Activated gamma-delta T cell (primary cell): Measurements from ENCODE around the gene SNCB.

ENCODE experiments used
- DNase-seq: peaks from one replicate; lab custom pipeline; 2025; lab: John Stamatoyannopoulos, UW
- total RNA-seq, 2 donors: gene quantifications; one replicate each; lab custom pipeline; 2026; lab: John Stamatoyannopoulos, UW

SNCB gene
- 0 to 0.05 reads per million in 2 donors for total RNA-seq

- DNase-seq, result no peak
Observed at GRCh38 chr5:176629853-176630680, at the start of gene SNCB, which contains the start of gene EIF4E1B. TSS of gene SNCB (minus strand) at chr5:176630534. CDS start at chr5:176629654, 880 bp downstream. TSS of gene EIF4E1B (plus strand) at chr5:176630675. CDS start at chr5:176642788, 12,113 bp downstream.

DNA sequence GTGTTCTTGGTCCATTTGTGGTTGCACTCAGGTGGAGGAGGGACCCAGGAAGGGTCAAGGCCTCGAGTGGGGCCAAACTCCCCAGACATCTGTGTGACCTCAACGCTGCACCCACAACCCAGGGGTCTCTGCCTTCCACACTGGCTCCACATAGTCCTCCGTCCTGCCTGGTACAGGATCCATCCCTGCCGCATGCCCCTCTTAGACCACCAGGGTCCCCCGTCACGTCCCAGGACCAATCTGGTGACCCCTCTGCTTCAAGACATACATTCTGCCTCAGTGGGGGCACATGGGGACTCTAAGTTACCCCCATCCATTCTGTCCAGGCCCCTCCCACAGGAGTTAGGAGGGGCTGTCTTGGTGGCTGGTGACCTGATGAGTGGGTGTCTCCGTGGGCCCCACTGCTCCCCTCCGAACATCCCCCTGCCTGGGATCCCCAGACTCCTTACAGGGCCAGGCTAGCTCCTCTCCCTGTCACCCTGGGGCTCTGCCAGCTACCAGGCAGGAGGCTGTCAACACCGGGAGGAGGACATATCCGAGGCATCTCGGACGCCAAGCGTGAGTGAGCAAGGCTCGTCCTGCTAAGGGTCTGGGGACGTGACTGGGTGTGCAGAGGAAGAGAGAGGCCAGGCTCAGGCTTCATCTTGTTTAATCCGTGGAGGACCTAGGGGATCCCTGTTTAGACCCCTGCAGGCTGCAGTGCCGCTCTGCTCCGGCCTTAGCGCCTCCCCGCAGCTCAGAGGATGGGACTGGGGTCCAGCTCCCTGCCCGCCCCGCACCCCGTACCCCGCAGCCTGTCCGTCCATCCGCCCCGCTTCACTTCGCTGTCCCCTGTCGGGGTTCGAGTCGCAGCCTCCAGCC, 49.3 kb upstream of the SNCB start:
- DNase-seq, result no peak

DNA sequence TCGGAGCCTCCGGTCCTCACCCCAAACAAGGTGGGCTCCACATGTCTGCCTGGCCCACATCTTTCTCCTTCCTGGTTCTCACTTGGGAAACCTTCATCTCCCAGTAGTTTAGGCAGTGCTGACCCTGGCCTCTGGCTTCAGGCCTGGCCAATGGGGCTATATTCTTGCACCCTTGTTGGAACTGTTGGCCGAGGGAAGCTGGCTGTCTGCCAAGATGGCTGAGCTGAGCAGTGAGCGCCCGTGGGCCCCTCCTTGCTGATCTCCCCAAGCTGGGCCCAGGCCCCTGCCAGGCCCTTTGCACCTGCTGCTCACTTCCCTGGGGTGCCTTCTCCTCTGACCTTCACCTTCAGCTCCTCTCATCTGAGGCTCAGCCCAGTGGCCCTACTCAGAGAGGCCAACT, 48.2 kb upstream of the SNCB start:
- no peak for DNase-seq

DNA sequence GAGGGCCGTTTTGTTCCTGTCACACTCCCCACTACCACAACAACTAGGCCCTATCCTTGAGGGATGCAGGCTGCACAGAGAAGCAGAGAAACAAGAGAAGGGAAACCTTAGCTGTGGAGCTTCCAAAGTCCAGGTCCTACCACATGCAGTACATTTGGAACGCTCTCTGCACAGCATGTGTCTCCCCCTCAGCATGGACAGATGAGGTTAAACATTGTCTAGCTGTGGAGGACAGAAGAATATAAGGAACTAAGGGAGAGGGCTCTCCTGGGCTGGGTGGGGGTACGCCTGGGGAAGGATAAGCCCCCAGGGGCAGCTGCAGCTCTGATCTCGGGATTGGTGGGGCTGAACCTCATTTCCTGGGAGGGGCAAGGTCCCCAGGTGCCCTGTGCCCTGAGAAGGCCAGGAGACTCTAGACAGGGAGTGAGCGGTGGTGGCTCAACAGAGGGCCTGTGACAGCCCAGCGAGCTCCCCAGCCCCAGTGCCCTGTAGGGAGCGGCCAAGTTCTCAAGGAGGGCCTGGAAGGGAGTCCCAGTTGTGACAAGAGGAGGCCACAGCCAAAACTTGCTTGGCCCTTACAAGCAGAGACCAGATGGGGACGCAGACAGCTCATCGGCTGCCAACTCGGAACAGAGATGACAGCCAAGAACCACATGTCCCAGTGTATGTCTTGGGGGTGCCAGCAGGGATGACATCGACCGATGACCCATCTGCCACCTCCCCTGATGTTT, 47.0 kb upstream of the SNCB start:
- no peak for DNase-seq

- DNase-seq, result no peak
Observed at GRCh38 chr5:176676361-176676824, 46.1 kb upstream of the SNCB start.

- DNase-seq, result no peak
Observed at GRCh38 chr5:176675676-176676360, 45.5 kb upstream of the SNCB start.

DNA sequence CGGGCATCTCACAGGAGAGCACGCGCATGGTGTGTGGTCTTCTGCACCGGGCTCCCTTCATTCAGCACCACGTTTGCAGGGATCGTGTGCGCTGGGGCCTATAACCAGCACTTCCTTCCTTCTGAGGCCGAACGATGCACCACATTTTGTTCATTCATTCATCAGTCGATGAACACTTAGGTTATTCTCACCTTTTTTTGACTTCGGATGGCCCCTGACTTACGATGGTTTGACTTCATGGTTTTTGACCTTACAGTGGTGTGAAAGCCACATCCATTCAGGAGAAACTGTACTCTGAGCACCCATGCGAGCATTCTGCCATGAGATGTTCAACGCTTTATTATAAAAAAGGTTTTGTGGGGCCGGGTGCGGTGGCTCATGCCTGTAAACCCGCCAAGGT, 44.5 kb upstream of the SNCB start:
- DNase-seq, result no peak

DNA sequence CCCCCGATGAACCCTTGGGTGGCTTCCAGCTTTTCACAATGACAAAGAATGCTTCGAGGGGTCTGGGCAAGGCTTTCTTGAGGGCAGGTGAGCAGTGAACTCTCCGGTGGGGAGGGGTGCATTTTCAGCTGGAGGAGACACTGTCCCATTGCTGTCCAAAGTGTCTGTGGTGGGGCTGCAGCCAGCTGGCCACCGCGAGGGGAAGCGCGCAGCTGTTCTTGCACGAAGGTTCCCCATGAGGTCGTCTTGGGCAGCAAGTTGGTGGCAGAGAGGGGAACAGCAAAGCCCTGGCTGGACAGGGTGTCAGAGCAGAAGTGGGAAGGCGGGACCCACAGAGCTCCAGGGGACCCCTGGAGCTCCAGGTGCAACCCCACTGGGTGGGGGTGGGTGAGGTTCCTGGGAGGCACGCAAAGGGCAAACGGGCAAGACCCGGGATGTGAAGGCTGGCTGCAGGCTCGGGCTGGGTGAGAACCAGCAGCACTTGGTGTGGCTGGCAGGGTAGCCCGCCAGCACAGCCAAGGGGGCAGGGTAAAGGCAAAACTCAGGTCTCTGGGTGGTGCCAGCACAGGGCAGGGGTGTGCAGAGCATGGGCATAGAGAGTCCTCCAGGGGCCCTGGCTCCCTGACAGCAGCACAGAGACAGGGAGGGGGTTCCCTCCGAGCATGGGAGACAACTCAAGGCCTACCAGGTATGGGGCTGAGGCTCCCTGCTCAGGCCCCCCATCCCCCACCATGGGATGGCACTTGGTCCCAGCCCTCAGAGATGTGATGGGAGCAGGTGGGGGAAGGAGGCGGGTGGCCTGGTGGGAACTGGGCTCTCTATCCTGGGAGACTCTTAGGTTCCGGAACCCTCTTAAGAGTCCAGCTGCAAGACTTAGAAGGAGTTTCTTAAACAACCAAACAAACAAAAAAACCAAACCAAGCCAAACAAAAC, 43.6 kb upstream of the SNCB start:
- no peak for DNase-seq

DNA sequence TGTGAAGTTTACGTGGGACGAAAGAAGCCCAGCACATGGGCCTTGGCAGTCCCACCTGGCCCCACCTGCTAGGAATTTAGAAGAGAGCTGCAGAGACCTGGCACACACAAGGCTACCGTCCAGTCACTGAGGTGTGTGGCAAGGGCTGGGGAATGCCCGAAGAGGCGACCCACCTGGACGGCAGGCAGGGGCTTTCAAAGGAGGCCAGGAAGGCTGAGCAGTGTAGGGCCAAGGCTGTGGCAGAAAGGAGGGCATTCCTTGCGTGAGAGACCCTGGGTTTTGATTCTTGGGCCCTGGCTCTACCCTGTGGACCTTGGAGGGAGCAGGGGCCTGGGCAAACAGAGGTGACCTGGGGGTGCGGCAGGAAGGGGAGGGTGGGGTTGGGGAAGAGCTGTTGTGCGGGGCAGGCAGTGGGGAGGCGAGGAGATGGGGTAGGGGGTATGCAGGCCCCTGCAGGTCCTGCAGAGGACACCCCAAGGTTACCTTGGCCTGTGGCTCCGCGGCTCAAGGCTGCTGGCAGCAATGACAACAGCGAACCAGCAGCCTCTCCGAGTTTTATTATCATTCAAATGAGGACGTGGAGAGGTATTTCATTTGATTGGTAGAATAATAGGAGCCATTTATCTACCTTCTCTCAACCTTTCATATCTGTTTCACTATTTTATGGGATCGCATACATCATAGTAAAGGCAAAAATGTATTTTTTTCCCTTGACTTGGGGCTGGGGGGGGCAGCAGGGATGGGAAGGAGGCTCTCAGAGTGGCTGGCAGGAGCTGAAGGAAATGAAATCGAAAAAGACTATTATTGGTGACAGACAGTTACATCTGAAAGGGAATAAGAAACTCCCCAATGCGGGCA, 41.8 kb upstream of the SNCB start:
- DNase-seq, result no peak

DNA sequence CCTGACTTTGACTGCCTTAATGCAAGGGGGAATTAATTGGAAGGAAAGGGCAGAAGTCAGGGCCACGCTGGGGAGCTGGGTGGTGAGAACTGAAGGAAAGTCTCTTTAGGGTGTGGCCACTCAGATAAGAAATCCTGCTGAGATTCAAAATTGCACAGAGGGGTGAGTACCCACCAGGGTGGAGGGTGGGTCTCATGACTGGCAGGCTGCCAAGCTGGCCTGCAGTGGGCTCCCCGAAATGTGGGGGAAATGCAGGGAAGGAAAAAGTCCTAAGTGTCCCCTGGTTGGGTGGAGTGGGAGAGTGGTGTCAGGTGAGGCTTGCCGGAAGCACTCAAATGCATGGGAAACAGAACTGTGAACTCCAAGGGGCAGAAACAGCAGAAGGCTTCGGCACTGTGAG, 41.1 kb upstream of the SNCB start:
- DNase-seq, result no peak

DNA sequence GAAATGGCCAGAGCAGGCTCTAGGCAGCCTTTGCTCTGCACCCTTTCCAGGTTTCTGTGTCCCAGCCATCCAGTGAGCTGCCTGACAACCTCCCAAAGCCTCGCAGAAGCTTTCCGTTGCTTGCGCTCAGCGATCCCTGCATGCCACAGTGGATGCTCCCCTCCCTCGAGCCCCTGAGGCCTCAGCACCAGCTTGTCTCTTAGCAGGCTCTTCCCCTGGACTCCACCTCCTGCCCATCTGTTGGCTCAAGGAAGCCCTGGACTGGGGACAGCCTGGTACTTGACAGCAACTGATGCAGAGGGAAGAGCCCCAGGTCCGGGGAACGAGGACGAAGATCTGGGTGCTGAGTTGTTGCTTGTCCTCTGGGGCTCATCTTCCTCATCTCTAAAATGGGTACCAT, 40.1 kb upstream of the SNCB start:
- no peak for DNase-seq

DNA sequence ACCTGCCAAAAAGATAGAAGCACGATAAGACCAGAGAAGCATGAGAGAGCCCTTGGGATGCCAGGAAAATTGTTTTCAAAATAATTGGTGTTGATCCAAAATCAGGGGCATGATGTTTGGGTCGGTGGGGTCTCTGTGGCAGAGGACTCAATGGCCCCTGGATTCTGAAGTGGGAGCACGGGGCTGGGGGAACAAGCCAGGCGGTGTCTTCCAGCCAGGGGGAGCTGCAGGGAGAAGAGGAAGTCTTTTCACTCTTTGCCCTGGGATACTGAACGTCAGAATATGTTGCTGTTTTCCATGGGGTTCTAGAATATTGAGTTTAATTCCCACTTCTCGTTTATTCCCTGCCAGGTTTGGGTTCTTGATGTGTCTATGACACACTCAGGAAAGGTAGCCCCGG, 37.3 kb upstream of the SNCB start:
- DNase-seq, result no peak

GRCh38 chr5:176665517-176665916, 35.2 kb upstream of the SNCB start:
- no peak for DNase-seq

DNA sequence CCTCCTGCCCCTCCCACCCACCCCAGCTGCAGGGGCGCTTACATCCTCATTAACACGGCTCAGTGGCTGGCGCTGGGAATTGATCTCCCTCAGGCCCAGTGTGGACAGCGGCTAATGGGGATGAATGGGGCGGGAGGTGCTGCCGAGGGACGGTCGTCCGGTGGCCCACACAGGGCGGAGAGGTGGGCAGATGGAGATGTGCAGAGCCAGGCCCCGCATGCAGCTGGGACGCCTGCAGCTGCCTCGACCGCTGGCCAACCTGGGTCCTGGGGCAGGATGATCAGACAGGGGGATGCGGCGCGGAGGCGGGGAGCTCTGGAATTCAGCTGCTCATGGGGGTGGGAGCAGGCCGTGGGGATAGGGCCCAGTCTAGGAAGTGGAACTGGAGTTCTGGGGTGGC, 34.6 kb upstream of the SNCB start:
- no peak for DNase-seq

DNA sequence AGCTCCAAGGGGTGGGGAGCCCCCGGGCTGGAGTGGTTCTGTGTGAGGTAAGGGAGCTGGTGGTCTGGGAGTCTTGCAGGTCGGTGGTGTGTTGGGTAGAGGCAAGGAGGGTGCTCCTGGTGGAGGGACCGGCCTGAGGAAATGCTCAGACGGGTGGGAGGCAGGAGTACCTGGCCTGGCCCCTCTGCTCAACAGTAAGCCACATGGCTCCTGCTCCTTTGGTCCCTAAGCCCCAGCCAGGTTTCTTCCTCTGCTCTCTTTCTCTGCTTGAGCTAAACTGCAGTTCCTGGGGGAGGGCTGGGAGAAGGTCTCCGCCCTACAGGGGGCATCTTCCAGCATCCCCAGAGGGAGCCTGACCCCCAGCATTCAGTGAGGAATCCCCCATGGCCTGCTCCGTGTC, 34.1 kb upstream of the SNCB start:
- DNase-seq, result no peak

DNA sequence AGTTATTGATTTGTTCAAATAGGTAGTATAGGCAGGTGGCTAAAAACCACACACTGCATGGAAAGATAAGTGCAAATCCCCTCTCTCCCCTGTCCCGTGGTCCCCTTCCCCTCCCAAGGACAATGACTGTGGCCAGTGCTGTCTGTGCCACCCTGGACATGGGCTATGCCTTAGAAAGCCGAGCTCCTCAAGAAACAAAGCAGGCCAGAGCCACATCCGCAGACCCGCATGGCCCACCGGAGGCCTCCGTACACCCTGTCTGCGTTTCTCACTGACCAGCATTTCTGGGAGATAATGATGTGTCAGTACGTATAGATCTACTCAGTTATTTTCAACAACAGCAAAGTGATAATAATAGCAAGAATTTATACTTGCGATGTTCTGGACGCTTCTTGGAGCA, 33.2 kb upstream of the SNCB start:
- DNase-seq, result no peak

DNA sequence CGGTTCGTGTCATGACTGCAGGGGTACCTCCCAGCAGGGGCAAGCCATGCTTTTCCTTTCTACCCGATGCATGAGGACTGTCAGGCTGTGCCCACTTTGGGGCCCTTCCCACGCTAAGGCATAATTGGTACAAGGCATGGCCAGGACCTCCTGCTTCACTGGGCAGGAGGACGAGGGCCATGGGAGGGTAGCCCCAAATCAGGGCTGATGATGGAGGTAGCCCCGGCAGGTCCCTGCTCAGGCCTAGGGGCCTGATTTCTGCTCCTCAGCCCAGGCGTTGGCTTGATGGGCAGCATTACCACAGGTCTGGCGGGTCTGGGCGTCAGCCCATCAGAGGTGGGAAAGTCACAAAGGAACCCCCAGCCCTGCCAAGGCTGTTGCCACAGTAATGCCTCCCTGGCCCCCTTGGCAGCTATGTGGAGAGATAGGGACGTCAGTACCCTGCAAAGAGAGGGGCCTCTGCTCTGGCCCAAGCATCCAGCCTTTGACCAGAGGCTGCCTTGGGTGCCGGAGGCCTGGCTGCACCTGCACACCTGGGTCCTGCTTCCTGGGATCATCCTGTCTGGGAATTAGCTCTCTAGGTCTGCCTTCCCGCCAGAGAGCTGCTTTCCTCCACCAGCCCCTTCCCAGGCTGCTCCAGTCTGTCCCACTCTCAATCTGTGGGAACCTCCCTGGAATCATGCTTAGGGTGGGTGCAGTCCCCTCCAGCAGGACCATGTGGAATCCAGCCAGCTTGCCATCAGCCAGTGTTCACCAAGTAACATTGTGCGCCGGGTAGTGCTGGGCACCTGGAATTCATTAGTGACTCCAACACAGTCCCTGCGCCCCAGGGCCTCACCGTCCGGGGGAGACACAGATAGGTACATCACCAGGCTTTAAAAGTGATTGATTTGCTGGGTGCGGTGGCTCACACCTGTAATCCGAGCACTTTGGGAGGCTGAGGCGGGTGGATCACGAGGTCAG, 32.3 kb upstream of the SNCB start:
- DNase-seq, result no peak

GRCh38 chr5:176661676-176662075, 31.3 kb upstream of the SNCB start:
- DNase-seq, result no peak
